Ovary (tissue), 3 donors: ENCODE data around the gene CDK8.

Source experiments
- EP300 ChIP-seq: sonication (generic); formaldehyde crosslinking; IDR thresholded peaks from one replicate; pipeline ENCODE4 v1.6.1; 2017; ENCODE audit warnings: antibody characterized with exemption
- TF ChIP-seq, protein P1 (sequence below), 3 donors: fragments of 450-650 bp in 2 of 3; fragments of 200-600 bp in 1 of 3; IDR thresholded peaks; one replicate each; pipeline versions ENCODE4 v1.5.1 to v1.8.0; 2016 to 2022; ENCODE audit warnings: antibody characterized with exemption in 3 of 3, mild to moderate bottlenecking in 1 of 3
- donor health status: DM: no; HTN: no; CAD: no.

DNA sequence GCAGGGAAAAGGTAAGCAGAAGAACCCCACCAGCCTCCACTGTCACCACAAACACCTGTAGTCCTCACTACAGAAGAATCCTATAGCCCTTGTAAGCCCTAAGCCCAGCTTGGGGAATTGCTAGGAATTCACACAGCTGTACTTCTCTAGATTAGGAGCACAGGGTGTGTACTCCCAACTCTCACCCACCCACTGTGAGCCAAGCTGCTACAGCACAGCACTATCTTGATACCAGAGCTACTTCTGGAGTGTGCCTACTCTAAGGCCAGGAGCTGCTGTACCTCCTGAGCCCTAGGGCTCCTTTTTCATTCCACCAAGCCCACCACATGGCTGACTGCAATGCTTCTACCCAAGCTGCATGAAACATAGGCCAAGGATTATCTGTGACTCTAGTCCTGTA is 181.2 kb downstream of the CDK8 start:
- TF ChIP-seq, protein P1, sequence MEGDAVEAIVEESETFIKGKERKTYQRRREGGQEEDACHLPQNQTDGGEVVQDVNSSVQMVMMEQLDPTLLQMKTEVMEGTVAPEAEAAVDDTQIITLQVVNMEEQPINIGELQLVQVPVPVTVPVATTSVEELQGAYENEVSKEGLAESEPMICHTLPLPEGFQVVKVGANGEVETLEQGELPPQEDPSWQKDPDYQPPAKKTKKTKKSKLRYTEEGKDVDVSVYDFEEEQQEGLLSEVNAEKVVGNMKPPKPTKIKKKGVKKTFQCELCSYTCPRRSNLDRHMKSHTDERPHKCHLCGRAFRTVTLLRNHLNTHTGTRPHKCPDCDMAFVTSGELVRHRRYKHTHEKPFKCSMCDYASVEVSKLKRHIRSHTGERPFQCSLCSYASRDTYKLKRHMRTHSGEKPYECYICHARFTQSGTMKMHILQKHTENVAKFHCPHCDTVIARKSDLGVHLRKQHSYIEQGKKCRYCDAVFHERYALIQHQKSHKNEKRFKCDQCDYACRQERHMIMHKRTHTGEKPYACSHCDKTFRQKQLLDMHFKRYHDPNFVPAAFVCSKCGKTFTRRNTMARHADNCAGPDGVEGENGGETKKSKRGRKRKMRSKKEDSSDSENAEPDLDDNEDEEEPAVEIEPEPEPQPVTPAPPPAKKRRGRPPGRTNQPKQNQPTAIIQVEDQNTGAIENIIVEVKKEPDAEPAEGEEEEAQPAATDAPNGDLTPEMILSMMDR (IDR thresholded peaks at IDR 0.05): no peak
- TF ChIP-seq EP300: no peak
